T-cell (primary cell): ENCODE measurements around the gene NIPAL3. TPM values are rescaled to one million over a fixed set of nuclear protein-coding genes. Genes with fewer than 3 reads are reported as not detected.

Experiments used
- ATAC-seq, 4 experiments: fragments of 200-7000 bp in 3 of 4; fragments of 150-1000 bp in 1 of 4; cut with Tn5 transposase; replicated peaks in 1 of 4; 1 replicate in 3 of 4; 2 replicates in 1 of 4; pipeline ENCODE4 v1.10.0; 2021; ENCODE audit warnings: moderate library complexity in 3 of 4, mild to moderate bottlenecking in 2 of 4, moderate number of reproducible peaks in 1 of 4
- CTCF ChIA-PET, 2 donors: fragments of 300-600 bp; sonication (Branson Sonifier 250); formaldehyde crosslinking; loops; one replicate each; lab custom pipeline; 2022; ENCODE audit warnings: antibody characterized with exemption in 2 of 2; lab: Charles Lee
- POLR2A ChIA-PET, 2 donors: fragments of 300-600 bp; sonication (Branson Sonifier 250); formaldehyde crosslinking; loops; one replicate each; lab custom pipeline; 2022; ENCODE audit warnings: antibody characterized with exemption in 2 of 2; lab: Charles Lee
- DNase-seq, 35 experiments: peaks; one replicate each; pipeline versions ENCODE4 v3.0.0 to v3.0.0-alpha.2; 2013 to 2023
- H3K27ac ChIP-seq: one replicate; pipeline ENCODE4 v1.5.1; 2013; ENCODE audit warnings: low read length
- H3K27me3 ChIP-seq, 2 experiments: replicated peaks in 1 of 2; 1 replicate in 1 of 2; 2 replicates in 1 of 2; pipeline versions ENCODE4 v1.6.1 to v1.7.0; 2013; ENCODE audit warnings: low read length in 1 of 2, mixed read lengths in 1 of 2; ENCODE audit not compliant: control insufficient read depth in 2 of 2, insufficient read depth in 2 of 2; ENCODE audit errors: extremely low read depth in 1 of 2
- H3K36me3 ChIP-seq, 2 donors: 1 replicate in 1 of 2; 2 replicates in 1 of 2; pipeline versions ENCODE4 v1.6.1 to v1.7.0; 2013; ENCODE audit warnings: low read length in 1 of 2; ENCODE audit not compliant: control insufficient read depth in 2 of 2, insufficient read depth in 1 of 2; ENCODE audit errors: extremely low read depth in 1 of 2
- H3K4me1 ChIP-seq, 2 experiments: 1 replicate in 1 of 2; 2 replicates in 1 of 2; pipeline versions ENCODE4 v1.6.1 to v1.7.0; 2013; ENCODE audit warnings: low read length in 2 of 2, mixed read lengths in 1 of 2; ENCODE audit not compliant: insufficient read depth in 2 of 2, control insufficient read depth in 1 of 2; ENCODE audit errors: extremely low read depth in 1 of 2
- H3K4me3 ChIP-seq, 2 donors: 1 replicate in 1 of 2; 2 replicates in 1 of 2; pipeline versions ENCODE4 v1.5.1 to v1.7.0; 2013; ENCODE audit warnings: mild to moderate bottlenecking in 2 of 2, low read length in 1 of 2, moderate library complexity in 1 of 2; ENCODE audit not compliant: control insufficient read depth in 1 of 2; ENCODE audit errors: extremely low read depth in 1 of 2
- H3K9me3 ChIP-seq: 2 replicates; pipeline ENCODE4 v1.7.0; 2013
- H3K27ac Mint-ChIP-seq, 2 donors: one replicate each; pipeline ENCODE4 v1.8.0; 2020 to 2021; ENCODE audit warnings: mild to moderate bottlenecking in 2 of 2, mixed read lengths in 2 of 2
- H3K27me3 Mint-ChIP-seq, 2 donors: one replicate each; pipeline ENCODE4 v1.8.0; 2021 to 2022; ENCODE audit warnings: mixed read lengths in 2 of 2
- H3K36me3 Mint-ChIP-seq: one replicate; pipeline ENCODE4 v1.8.0; 2021; ENCODE audit warnings: mixed read lengths
- H3K4me1 Mint-ChIP-seq, 3 donors: one replicate each; pipeline ENCODE4 v1.8.0; 2020 to 2022; ENCODE audit warnings: mixed read lengths in 3 of 3, mild to moderate bottlenecking in 1 of 3
- H3K4me3 Mint-ChIP-seq, 3 donors: one replicate each; pipeline ENCODE4 v1.8.0; 2020 to 2022; ENCODE audit warnings: mild to moderate bottlenecking in 3 of 3, mixed read lengths in 3 of 3, moderate library complexity in 3 of 3
- H3K9me3 Mint-ChIP-seq, 3 donors: one replicate each; pipeline ENCODE4 v1.8.0; 2020 to 2022; ENCODE audit warnings: mixed read lengths in 3 of 3
- WGBS: methylation state at CpG from one replicate; pipeline ENCODE4 v1.1.5; 2013; ENCODE audit warnings: missing lambda C conversion rate; ENCODE audit not compliant: insufficient coverage; 5-methylcytosine and 5-hydroxymethylcytosine counted together
- total RNA-seq, 35 experiments: library from RNA in 6 of 35; stranded (reverse) in 6 of 35; fragments of 120-200 nt in 1 of 35; gene quantifications; one replicate each; pipeline versions ENCODE4 v1.2.1 to v1.2.4 and lab custom pipeline; 2013 to 2026

NIPAL3 gene
- total RNA-seq, 5 donors from 2014 or later (not counting 1 experiment from before 2014, with no cell fraction given): 49.0 to 71.4 (median 59.7) TPM

GRCh38 chr1:24388331-24388885 lies 27.2 kb upstream of the NIPAL3 start:
- no peak overlapping the region for H3K4me3 Mint-ChIP-seq
- POLR2A ChIA-PET: no interaction called here
- no peak overlapping the region for H3K27ac Mint-ChIP-seq
- Histone ChIP-seq H3K27me3 (no peaks in the 10 kb centered on the region), H3K9me3 (no peaks in the 10 kb centered on the region), H3K27ac (no peak overlapping the region), H3K4me3 (no peak overlapping the region), H3K36me3 (peaks cover 0 to 2% of the 10 kb centered on the region in 2 donors), H3K4me1 (peaks cover 7 to 28% of the 10 kb centered on the region in 2 experiments)
- WGBS: 95% methylated on average over 2 of the region's 8 CpGs
- H3K36me3 Mint-ChIP-seq: peaks cover 7% of the 10 kb centered on the region
- no peaks in the 10 kb centered on the region for H3K27me3 Mint-ChIP-seq
- CTCF ChIA-PET: interaction anchor here in 1 of 2 donors (0.7 to 1.5 kb wide), 3 partner anchors 79 to 190 kb away, joined by 3 to 4 read pairs (median 3); no protein-coding TSS in a partner anchor
- ATAC-seq (no peak), DNase-seq (no peak)
- H3K9me3 Mint-ChIP-seq: no peaks in the 10 kb centered on the region
- peaks cover 34 to 54% (median 50%) of the 10 kb centered on the region in 3 donors for H3K4me1 Mint-ChIP-seq

- no peaks in the 10 kb centered on the region for H3K9me3 ChIP-seq
- no peak overlapping the region for H3K4me3 ChIP-seq
- CTCF ChIA-PET: no interaction called here
- no peak for ATAC-seq
- H3K36me3 ChIP-seq: peaks cover 0 to 2% of the 10 kb centered on the region in 2 donors
- no peak overlapping the region for H3K27ac Mint-ChIP-seq
- H3K9me3 Mint-ChIP-seq: no peaks in the 10 kb centered on the region
- POLR2A ChIA-PET: no interaction called here
- WGBS: 90% methylated on average over 2 of the region's 4 CpGs
- H3K27me3 Mint-ChIP-seq: no peaks in the 10 kb centered on the region
- no peak overlapping the region for H3K4me3 Mint-ChIP-seq
- peaks cover 43 to 52% (median 52%) of the 10 kb centered on the region in 3 donors for H3K4me1 Mint-ChIP-seq
- H3K27me3 ChIP-seq: no peaks in the 10 kb centered on the region
- H3K27ac ChIP-seq: no peak overlapping the region
- peaks cover 11 to 33% of the 10 kb centered on the region in 2 experiments for H3K4me1 ChIP-seq
- H3K36me3 Mint-ChIP-seq: peaks cover 7% of the 10 kb centered on the region
- DNase-seq: no peak
Observed at GRCh38 chr1:24389231-24389678, 26.3 kb upstream of the NIPAL3 start.

GRCh38 chr1:24390924-24391782 lies 24.4 kb upstream of the NIPAL3 start:
- Mint-ChIP-seq H3K4me3 (peak overlapping the region; percentile 68 to 83 (median 77)), H3K27me3 (no peaks in the 10 kb centered on the region), H3K27ac (peak overlapping the region; percentile 96 to 98), H3K9me3 (no peaks in the 10 kb centered on the region), H3K36me3 (peaks cover 4% of the 10 kb centered on the region), H3K4me1 (peaks cover 34 to 36% (median 35%) of the 10 kb centered on the region in 3 donors)
- Histone ChIP-seq H3K36me3 (peaks cover 0 to 2% of the 10 kb centered on the region in 2 donors), H3K27me3 (no peaks in the 10 kb centered on the region), H3K9me3 (no peaks in the 10 kb centered on the region), H3K27ac (peak overlapping the region; percentile 93), H3K4me3 (peak overlapping the region in 1 of 2 donors; percentile 20), H3K4me1 (peaks cover 11 to 22% of the 10 kb centered on the region in 2 experiments)
- ChIA-PET POLR2A (interaction anchor here (0.6 to 1.3 kb wide), 5 partner anchors 110 to 241 kb away, joined by 3 to 9 read pairs (median 4); no protein-coding TSS in a partner anchor), CTCF (interaction anchor here (0.5 to 5.0 kb wide), 37 partner anchors 9 to 645 kb away, joined by 3 to 196 read pairs (median 5); partner anchors contain the start of genes IFNLR1 (in 1 of the 2), NIPAL3 (in 1 of the 2) and STPG1 (in 1 of the 2))
- 0% methylated on average over 5 of the region's 12 CpGs for WGBS
- ATAC-seq (peak; percentile 67 to 83 (median 76)), DNase-seq (peak in 34 of 35 experiments; percentile 26 to 85 (median 56))

DNA sequence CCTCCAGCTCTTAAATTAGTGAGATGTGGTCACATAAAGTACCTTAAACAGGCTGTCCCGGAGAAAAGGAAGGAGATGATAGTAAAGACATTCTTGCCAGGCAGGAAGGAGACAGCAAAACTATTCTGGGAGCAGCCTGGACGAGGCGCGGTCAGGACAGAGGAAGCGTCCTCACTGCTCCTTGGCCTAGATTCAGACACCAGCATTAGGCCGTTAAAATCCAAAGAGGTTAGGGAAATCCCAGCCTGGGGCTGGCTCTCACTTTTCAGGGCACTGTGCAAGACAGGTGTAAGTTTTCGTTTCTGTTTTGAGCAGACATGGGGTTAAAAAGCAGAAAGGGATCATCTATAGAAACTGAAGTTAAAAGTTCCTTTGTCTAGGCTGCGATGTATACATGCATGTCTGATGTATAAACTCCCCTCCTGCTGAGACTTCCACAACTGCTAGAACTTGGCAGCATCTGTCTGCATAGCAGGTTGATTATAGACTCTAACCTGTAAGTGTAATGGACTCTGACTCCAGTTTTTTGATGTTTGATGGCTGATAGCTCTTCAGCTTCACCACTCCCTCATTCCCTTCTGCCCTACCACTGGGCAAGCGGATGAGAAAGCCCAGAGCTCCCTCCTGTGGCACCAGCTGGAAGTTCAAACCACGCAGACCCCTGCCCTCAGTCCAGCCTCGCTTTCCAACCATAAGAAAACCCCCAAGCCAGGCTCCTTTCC lies 23.6 kb upstream of the NIPAL3 start:
- 20% methylated on average over 6 of the region's 11 CpGs for WGBS
- ATAC-seq (peak; percentile 67 to 75 (median 72)), DNase-seq (peak in 30 of 35 experiments; percentile 12 to 77 (median 48))
- no peaks in the 10 kb centered on the region for H3K27me3 ChIP-seq
- Mint-ChIP-seq H3K4me3 (peak overlapping the region; percentile 68 to 83 (median 77)), H3K27ac (peak overlapping the region; percentile 96 to 98), H3K4me1 (peaks cover 29 to 36% (median 30%) of the 10 kb centered on the region in 3 donors), H3K36me3 (peaks cover 4% of the 10 kb centered on the region), H3K27me3 (no peaks in the 10 kb centered on the region), H3K9me3 (no peaks in the 10 kb centered on the region)
- H3K4me1 ChIP-seq: peaks cover 11 to 22% of the 10 kb centered on the region in 2 experiments
- no peaks in the 10 kb centered on the region for H3K9me3 ChIP-seq
- no peaks in the 10 kb centered on the region for H3K36me3 ChIP-seq
- ChIA-PET CTCF (interaction anchor here (0.5 to 5.0 kb wide), 41 partner anchors 8 to 443 kb away, joined by 3 to 196 read pairs (median 5); partner anchors contain the start of genes IFNLR1 (in 1 of the 2), NIPAL3 (in 1 of the 2) and STPG1 (in 1 of the 2)), POLR2A (interaction anchor here (0.6 to 0.9 kb wide), 2 partner anchors 193 to 230 kb away, joined by 3 to 4 read pairs; no protein-coding TSS in a partner anchor)
- peak overlapping the region in 1 of 2 donors; percentile 20 for H3K4me3 ChIP-seq
- H3K27ac ChIP-seq: peak overlapping the region; percentile 93

- CTCF ChIA-PET: interaction anchor here (0.7 to 5.0 kb wide), 26 partner anchors 10 to 438 kb away, joined by 3 to 196 read pairs (median 6); partner anchors contain the start of genes IFNLR1 (in 1 of the 2), NIPAL3 (in 1 of the 2) and STPG1 (in 1 of the 2)
- peak overlapping the region; percentile 93 for H3K27ac ChIP-seq
- H3K36me3 ChIP-seq: no peaks in the 10 kb centered on the region
- no peaks in the 10 kb centered on the region for H3K9me3 ChIP-seq
- no peaks in the 10 kb centered on the region for H3K27me3 ChIP-seq
- Mint-ChIP-seq H3K4me1 (peaks cover 29 to 36% (median 30%) of the 10 kb centered on the region in 3 donors), H3K4me3 (peak overlapping the region; percentile 68 to 83 (median 77)), H3K27me3 (no peaks in the 10 kb centered on the region), H3K36me3 (peaks cover 4% of the 10 kb centered on the region), H3K9me3 (no peaks in the 10 kb centered on the region), H3K27ac (peak overlapping the region; percentile 96 to 98)
- POLR2A ChIA-PET: interaction anchor here in 1 of 2 donors (1.1 kb wide), 1 partner anchor 968 kb away, joined by 3 read pairs; no protein-coding TSS in a partner anchor
- no CpG with 5 or more reads among the region's 4 CpGs for WGBS
- no peak for DNase-seq
- no peak overlapping the region for H3K4me3 ChIP-seq
- ATAC-seq: no peak
- peaks cover 11 to 22% of the 10 kb centered on the region in 2 experiments for H3K4me1 ChIP-seq
Observed at GRCh38 chr1:24392604-24392946, 23.0 kb upstream of the NIPAL3 start.
